GM12878 (cell line): ENCODE data around the gene PPP2R3B. TPM values are rescaled to one million over a fixed set of nuclear protein-coding genes. Genes with fewer than 3 reads are reported as not detected.

Experiments
- CHD4 ChIP-seq: fragments of 200-600 bp; sonication (generic); IDR thresholded peaks from 2 replicates; pipeline ENCODE4 v1.6.1; 2016; ENCODE audit warnings: mild to moderate bottlenecking
- CREM ChIP-seq: IDR thresholded peaks from 2 replicates; pipeline ENCODE4 v1.6.1; 2014; ENCODE audit warnings: antibody characterized with exemption, low read depth
- DPF2 ChIP-seq: fragments of 450-650 bp; IDR thresholded peaks from 2 replicates; pipeline ENCODE4 v1.6.1; 2017; ENCODE audit warnings: mild to moderate bottlenecking
- EGR1 ChIP-seq, 2 experiments: IDR thresholded peaks; 1 replicate in 1 of 2; 2 replicates in 1 of 2; pipeline ENCODE4 v1.6.1; 2011 to 2012; ENCODE audit warnings: low read depth in 2 of 2, low read length in 2 of 2, borderline replicate concordance in 1 of 2, mild to moderate bottlenecking in 1 of 2, moderate library complexity in 1 of 2
- ETV6 ChIP-seq, 2 experiments: fragments of 450-650 bp in 1 of 2; IDR thresholded peaks in 1 of 2; conservative IDR thresholded peaks in 1 of 2; 2 replicates each; pipeline ENCODE4 v1.6.1; 2014; ENCODE audit warnings: antibody characterized with exemption in 1 of 2, borderline replicate concordance in 1 of 2, low read depth in 1 of 2, mild to moderate bottlenecking in 1 of 2, moderate library complexity in 1 of 2
- GATAD2B ChIP-seq: fragments of 450-650 bp; conservative IDR thresholded peaks from 2 replicates; pipeline ENCODE4 v1.6.1; 2017; ENCODE audit warnings: low read depth, mild to moderate bottlenecking, moderate library complexity
- IKZF1 ChIP-seq: fragments of 450-650 bp; conservative IDR thresholded peaks from 2 replicates; pipeline ENCODE4 v1.6.1; 2017; ENCODE audit warnings: antibody characterized with exemption, mild to moderate bottlenecking
- MTA2 ChIP-seq: fragments of 450-650 bp; IDR thresholded peaks from 2 replicates; pipeline ENCODE4 v1.6.1; 2016; ENCODE audit warnings: low read depth, mild to moderate bottlenecking, moderate library complexity
- MYC ChIP-seq: IDR thresholded peaks from 2 replicates; pipeline ENCODE4 v1.6.1; 2011; ENCODE audit warnings: mild to moderate bottlenecking, low read length, moderate library complexity, inconsistent platforms; ENCODE audit not compliant: insufficient read depth, insufficient replicate concordance, insufficient read length, severe bottlenecking
- NR2F1 ChIP-seq: fragments of 450-650 bp; conservative IDR thresholded peaks from 2 replicates; pipeline ENCODE4 v1.6.1; 2017; ENCODE audit warnings: mild to moderate bottlenecking
- PAX5 ChIP-seq: IDR thresholded peaks from 2 replicates; pipeline ENCODE4 v1.6.1; 2011; ENCODE audit warnings: low read depth, low read length, borderline replicate concordance
- SIN3A ChIP-seq: IDR thresholded peaks from 2 replicates; pipeline ENCODE4 v1.6.1; 2012; ENCODE audit warnings: low read depth, low read length, improper control_type of control experiment
- SIX5 ChIP-seq: IDR thresholded peaks from 2 replicates; pipeline ENCODE4 v1.6.1; 2011; ENCODE audit warnings: mild to moderate bottlenecking, low read depth, low read length, moderate library complexity; ENCODE audit not compliant: severe bottlenecking
- STAT3 ChIP-seq: IDR thresholded peaks from 2 replicates; pipeline ENCODE4 v1.6.1; 2011; ENCODE audit warnings: low read depth, low read length, improper control_type of control experiment
- TCF12 ChIP-seq: IDR thresholded peaks from 2 replicates; pipeline ENCODE4 v1.6.1; 2011; ENCODE audit warnings: low read depth, mild to moderate bottlenecking, low read length
- WRNIP1 ChIP-seq: IDR thresholded peaks from 2 replicates; pipeline ENCODE4 v1.6.1; 2011; ENCODE audit warnings: low read depth, low read length, improper control_type of control experiment, borderline replicate concordance
- ZZZ3 ChIP-seq: IDR thresholded peaks from 2 replicates; pipeline ENCODE4 v1.6.1; 2011; ENCODE audit warnings: low read depth; ENCODE audit not compliant: control insufficient read depth, insufficient read length
- polyA plus RNA-seq, 11 experiments: library from polyadenylated mRNA; depleted of rRNA in 4 of 11; unstranded in 6 of 11; stranded (reverse) in 5 of 11; fragments of >200 nt; fragmentation: Nextera tagmentation in 4 of 11; fragmentation: Illumina TruSeq in 1 of 11; extraction: Ambion mirVana in 4 of 11; extraction: Trizol in 1 of 11; gene quantifications; 1 replicate in 1 of 11; 2 replicates in 10 of 11; pipeline versions ENCODE4 v1.2.1 to v1.2.3, GENCODE V29; 2011 to 2016; ENCODE audit warnings: inconsistent platforms in 2 of 11, missing spikeins in 2 of 11, low read depth in 1 of 11
- total RNA-seq, 4 experiments: library from RNA; depleted of rRNA in 3 of 4; stranded (reverse); fragments of >200 nt in 3 of 4; fragmentation: Illumina TruSeq in 1 of 4; extraction: Trizol in 1 of 4; gene quantifications; 2 replicates each; pipeline versions ENCODE4 v1.2.1 to v1.2.3, GENCODE V29; 2013 to 2021
- TF ChIP-seq, protein P1 (sequence below): fragments of 450-650 bp; IDR thresholded peaks from 2 replicates; pipeline ENCODE4 v1.6.1; 2017; ENCODE audit warnings: low read depth, mild to moderate bottlenecking, moderate library complexity
- TF ChIP-seq, protein P2 (sequence below): fragments of 150-350 bp; IDR thresholded peaks from 2 replicates; pipeline ENCODE4 v1.6.1; 2016; ENCODE audit warnings: low read depth, low read length
- TF ChIP-seq, protein P3 (sequence below): fragments of 450-650 bp; IDR thresholded peaks from 2 replicates; pipeline ENCODE4 v1.6.1; 2018; ENCODE audit warnings: mild to moderate bottlenecking, low read depth, moderate library complexity; ENCODE audit not compliant: partially characterized antibody

The PPP2R3B gene
- total and polyA plus RNA-seq, 10 of the 15 experiments (the other 5 are each of a cell fraction or from before 2014, with no cell fraction given) = 0.11 to 34.3 (median 9.7) TPM; not detected in 1

DNA sequence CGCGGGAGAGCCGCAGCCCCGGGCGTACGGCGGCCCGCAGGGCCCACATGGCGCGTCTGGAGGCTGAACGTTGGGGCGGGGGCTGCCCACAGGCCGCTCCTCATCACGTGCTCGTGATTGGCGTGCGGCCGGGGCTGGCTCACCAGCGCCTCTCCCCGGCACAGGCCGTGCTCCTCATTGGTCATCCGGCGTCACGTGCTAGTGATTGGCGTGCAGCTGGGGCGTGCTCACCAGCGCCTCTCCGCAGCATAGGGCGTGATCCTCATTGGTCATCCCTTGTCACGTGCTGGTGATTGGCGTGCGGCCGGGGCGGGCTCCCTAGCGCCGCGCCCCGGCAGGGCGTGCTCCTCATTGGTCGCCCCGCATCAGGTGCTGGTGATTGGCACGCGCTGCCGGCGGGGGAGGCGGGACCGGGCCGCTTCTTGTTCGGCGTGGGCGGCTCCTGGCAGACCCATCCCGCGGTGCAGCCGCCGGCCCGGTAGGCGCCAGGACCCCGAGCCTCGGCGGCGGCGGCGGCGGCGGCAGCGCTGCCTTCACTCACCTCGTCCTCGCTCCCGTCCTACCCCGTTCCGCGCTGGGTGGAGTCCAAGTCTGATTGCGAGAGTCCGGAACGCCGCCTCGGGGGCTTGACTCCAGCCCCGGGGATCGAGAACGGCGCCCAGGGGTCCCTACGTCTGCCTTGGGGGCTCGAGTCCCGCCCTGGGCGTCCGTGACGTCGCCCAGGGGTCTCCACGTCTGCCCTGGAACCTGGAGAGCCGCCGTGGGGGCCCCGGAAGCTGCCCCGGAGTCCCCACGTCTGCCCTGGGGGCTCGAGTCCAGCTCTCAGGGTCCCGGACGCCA is 67.7 kb downstream of the PPP2R3B start, which contains the start of gene GTPBP6 (continued):
- TF ChIP-seq, protein P1, sequence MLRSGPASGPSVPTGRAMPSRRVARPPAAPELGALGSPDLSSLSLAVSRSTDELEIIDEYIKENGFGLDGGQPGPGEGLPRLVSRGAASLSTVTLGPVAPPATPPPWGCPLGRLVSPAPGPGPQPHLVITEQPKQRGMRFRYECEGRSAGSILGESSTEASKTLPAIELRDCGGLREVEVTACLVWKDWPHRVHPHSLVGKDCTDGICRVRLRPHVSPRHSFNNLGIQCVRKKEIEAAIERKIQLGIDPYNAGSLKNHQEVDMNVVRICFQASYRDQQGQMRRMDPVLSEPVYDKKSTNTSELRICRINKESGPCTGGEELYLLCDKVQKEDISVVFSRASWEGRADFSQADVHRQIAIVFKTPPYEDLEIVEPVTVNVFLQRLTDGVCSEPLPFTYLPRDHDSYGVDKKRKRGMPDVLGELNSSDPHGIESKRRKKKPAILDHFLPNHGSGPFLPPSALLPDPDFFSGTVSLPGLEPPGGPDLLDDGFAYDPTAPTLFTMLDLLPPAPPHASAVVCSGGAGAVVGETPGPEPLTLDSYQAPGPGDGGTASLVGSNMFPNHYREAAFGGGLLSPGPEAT = no peak
- TF ChIP-seq SIN3A = no peak
- no peak for TF ChIP-seq ETV6 (conservative IDR thresholded peaks at IDR 0.05 in 1 of 2, IDR thresholded peaks at IDR 0.05 in 1 of 2; ENCODE audit: borderline replicate concordance in 1 of 2, low read depth in 1 of 2)
- TF ChIP-seq DPF2 = peak; percentile 100
- TF ChIP-seq GATAD2B = peak; percentile 69; the same call in 1 of the 2 replicates
- TF ChIP-seq, protein P2, sequence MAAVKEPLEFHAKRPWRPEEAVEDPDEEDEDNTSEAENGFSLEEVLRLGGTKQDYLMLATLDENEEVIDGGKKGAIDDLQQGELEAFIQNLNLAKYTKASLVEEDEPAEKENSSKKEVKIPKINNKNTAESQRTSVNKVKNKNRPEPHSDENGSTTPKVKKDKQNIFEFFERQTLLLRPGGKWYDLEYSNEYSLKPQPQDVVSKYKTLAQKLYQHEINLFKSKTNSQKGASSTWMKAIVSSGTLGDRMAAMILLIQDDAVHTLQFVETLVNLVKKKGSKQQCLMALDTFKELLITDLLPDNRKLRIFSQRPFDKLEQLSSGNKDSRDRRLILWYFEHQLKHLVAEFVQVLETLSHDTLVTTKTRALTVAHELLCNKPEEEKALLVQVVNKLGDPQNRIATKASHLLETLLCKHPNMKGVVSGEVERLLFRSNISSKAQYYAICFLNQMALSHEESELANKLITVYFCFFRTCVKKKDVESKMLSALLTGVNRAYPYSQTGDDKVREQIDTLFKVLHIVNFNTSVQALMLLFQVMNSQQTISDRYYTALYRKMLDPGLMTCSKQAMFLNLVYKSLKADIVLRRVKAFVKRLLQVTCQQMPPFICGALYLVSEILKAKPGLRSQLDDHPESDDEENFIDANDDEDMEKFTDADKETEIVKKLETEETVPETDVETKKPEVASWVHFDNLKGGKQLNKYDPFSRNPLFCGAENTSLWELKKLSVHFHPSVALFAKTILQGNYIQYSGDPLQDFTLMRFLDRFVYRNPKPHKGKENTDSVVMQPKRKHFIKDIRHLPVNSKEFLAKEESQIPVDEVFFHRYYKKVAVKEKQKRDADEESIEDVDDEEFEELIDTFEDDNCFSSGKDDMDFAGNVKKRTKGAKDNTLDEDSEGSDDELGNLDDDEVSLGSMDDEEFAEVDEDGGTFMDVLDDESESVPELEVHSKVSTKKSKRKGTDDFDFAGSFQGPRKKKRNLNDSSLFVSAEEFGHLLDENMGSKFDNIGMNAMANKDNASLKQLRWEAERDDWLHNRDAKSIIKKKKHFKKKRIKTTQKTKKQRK = peak; percentile 56
- TF ChIP-seq EGR1 (IDR thresholded peaks at IDR 0.05; ENCODE audit: borderline replicate concordance in 1 of 2, low read depth in 2 of 2, low read length in 2 of 2) = peak; percentile 37 to 97
- no peak for TF ChIP-seq ZZZ3
- TF ChIP-seq NR2F1 = peak; percentile 46; the same call in 1 of the 2 replicates
- TF ChIP-seq MYC = peak; percentile 75
- no peak for TF ChIP-seq TCF12
- no peak for TF ChIP-seq SIX5
- no peak for TF ChIP-seq MTA2
- no peak for TF ChIP-seq WRNIP1
- TF ChIP-seq CHD4 = no peak
- no peak for TF ChIP-seq STAT3
- TF ChIP-seq IKZF1 = 0 out of 2 replicates have a peak, but pooled peaks have one; percentile 12
- TF ChIP-seq, protein P3, sequence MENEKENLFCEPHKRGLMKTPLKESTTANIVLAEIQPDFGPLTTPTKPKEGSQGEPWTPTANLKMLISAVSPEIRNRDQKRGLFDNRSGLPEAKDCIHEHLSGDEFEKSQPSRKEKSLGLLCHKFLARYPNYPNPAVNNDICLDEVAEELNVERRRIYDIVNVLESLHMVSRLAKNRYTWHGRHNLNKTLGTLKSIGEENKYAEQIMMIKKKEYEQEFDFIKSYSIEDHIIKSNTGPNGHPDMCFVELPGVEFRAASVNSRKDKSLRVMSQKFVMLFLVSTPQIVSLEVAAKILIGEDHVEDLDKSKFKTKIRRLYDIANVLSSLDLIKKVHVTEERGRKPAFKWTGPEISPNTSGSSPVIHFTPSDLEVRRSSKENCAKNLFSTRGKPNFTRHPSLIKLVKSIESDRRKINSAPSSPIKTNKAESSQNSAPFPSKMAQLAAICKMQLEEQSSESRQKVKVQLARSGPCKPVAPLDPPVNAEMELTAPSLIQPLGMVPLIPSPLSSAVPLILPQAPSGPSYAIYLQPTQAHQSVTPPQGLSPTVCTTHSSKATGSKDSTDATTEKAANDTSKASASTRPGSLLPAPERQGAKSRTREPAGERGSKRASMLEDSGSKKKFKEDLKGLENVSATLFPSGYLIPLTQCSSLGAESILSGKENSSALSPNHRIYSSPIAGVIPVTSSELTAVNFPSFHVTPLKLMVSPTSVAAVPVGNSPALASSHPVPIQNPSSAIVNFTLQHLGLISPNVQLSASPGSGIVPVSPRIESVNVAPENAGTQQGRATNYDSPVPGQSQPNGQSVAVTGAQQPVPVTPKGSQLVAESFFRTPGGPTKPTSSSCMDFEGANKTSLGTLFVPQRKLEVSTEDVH = no peak
- peak; percentile 63; the same call in 1 of the 2 replicates for TF ChIP-seq PAX5
- TF ChIP-seq CREM = no peak
